Stimulated activated CD4-positive, alpha-beta T cell treated with anti-CD3 and anti-CD28 coated beads, Interleukin-15, amount 100 ng/mL, for 1 hour (primary cell): Measurements from ENCODE around the gene ENO3.

ENCODE experiments used
- DNase-seq, 2 donors: peaks; one replicate each; pipeline ENCODE4 v3.0.0-alpha.2; 2020; ENCODE audit warnings: low read depth in 1 of 2, low spot score in 1 of 2

ENO3 gene

DNA sequence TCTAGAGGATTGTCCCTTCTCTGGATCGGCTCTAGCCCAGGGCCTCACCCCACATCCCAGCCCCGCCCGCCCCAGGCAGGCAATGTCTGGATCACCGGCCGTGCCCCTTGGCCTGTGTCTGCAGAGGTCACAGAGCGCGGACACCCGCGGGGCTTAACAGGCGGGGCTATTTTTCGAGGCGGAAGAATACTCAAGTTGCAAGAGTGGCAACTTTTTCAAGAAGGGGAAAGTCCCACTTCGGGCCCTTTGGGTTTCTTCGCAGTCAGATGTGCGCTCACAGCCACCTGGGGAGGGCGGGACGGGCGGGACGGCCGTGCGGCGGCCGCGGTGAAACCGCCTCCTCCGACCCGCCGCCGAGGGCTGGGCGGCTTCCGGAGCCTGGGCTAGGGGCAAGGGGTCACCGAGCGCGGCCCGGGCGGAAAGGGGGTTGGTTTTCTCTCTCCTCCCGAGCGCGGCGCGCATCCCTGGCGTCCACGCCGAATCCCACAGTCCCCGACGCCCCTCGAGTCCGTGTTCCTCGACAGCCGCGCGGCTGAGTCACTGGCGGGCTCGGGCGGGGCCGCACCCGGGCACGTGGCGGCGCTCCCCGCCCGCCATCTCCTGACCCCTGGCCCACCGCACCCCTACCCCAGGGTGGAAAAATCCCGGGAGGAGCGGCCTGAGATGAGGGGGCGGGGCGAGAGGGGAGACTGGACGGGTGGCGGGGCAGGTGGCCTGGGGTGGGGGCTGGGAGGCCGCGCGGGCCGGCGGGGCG is 1.4 kb upstream of the ENO3 start:
- peak; percentile 57 to 61 for DNase-seq

DNA sequence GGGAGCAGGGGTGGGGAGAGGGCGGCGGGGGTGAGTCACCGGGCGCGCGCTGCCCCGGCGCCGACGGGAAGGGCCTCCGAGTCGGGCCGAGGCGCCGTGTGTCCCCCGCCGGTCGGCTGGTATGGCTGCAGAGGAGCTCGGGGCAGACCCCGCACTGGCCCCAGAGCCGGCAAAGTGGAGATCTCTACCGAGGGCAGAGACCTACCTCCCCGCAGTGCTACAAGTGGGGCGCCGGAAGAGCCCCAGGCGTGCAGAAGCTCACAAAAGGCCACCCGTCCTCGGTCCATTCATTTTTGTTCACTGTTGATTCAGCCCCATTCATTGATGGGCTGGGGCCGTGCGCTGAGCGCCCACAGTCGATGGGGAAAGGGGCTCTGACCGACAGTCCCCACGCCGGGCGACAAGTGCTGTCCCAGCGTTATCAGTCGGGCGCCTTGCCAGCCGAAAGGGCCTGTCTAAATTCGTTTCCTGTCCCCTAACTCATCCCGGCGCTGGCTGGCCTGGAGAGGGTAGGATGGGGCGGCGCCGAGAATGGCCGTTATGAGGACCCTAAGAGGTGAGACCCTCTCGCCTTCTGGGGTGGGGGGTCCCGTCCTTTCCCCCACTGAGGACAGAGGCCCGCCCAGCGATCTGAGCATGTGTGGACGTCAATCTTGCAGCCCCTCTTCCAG is 709 bp upstream of the ENO3 start:
- DNase-seq: peak in 1 of 2 donors; percentile 58

DNA sequence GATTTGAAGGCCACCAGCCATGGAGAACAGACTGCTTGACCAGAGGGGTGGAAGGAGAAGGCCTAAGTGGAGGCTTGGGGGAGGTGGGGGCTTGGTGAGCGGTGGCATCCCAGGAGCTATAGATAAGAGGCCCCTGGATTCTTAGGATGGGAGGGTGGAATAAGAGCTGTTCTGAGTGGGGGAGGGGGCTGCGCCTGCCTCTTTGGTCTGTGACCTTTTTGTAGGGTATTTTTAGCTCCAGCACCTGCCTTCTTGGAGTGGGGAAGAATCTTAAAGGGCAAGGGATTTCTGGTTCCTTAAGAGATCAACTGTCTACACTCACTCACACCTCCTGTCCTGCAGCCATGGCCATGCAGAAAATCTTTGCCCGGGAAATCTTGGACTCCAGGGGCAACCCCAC is 567 bp downstream of the ENO3 start:
- no peak for DNase-seq

DNA sequence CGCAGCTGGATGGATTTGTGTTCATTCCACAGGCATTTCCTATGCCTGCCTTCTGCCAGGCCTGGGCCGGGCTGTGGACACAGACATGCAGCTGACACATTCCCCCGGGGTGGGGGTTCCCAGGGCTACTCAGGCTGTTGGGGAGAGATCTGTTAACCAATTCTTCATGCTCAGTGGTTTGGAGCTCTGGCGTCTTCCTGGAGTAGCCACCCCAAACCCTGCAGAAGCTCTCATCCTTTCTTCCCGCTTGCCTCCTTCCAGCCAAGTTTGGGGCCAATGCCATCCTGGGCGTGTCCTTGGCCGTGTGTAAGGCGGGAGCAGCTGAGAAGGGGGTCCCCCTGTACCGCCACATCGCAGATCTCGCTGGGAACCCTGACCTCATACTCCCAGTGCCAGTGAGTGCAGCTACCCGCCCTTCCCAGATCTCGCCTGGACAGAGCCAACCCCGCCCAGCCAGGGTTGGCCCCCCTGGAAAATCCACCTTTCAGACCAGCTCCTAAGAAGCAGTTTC is 2.6 kb downstream of the ENO3 start:
- DNase-seq: no peak

DNA sequence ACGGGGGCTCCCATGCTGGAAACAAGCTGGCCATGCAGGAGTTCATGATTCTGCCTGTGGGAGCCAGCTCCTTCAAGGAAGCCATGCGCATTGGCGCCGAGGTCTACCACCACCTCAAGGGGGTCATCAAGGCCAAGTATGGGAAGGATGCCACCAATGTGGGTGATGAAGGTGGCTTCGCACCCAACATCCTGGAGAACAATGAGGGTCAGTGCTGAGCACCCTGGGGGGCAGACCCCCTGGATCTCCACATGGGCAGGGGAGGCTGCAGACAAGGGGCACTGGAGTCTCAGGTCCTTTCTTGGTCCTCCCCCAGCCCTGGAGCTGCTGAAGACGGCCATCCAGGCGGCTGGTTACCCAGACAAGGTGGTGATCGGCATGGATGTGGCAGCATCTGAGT is 4.2 kb downstream of the ENO3 start:
- DNase-seq: no peak

DNA sequence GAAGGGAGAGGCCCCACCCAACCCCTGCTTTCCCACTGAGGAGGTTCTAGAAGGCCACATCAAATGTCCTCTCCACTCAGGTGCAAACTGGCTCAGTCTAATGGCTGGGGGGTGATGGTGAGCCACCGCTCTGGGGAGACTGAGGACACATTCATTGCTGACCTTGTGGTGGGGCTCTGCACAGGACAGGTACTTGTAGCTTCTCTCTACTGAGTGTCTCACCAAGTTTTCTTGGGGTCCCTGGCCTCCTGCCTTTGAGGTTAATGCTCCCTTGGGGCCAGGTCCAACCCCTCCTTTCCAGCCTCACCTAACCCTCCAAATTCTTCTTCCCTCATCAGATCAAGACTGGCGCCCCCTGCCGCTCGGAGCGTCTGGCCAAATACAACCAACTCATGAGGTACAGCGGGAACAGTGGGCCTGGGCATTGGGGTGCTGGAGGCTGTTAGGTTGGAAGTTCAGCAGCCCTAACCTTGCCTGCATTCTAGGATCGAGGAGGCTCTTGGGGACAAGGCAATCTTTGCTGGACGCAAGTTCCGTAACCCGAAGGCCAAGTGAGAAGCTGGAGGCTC is 5.7 kb downstream of the ENO3 start:
- DNase-seq: no peak

DNA sequence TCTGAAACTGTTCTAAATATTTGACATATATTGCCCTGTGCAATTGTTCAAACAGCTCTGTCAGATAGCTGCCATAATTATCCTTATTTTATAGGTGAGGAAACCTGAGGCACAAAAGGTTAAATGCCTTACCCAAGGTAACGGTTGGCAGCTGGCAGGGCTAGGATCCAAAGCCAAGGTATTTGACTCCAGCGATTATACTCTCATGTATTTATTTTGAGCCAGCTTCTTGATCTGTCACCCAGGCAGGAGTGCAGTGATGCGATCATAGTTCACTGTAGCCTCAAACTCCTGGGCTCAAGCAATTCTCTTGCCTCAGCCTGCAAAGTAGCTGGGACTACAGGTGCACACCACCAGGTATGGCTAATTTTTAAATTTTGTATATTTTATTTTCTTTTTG is 7.2 kb downstream of the ENO3 start:
- DNase-seq: no peak

DNA sequence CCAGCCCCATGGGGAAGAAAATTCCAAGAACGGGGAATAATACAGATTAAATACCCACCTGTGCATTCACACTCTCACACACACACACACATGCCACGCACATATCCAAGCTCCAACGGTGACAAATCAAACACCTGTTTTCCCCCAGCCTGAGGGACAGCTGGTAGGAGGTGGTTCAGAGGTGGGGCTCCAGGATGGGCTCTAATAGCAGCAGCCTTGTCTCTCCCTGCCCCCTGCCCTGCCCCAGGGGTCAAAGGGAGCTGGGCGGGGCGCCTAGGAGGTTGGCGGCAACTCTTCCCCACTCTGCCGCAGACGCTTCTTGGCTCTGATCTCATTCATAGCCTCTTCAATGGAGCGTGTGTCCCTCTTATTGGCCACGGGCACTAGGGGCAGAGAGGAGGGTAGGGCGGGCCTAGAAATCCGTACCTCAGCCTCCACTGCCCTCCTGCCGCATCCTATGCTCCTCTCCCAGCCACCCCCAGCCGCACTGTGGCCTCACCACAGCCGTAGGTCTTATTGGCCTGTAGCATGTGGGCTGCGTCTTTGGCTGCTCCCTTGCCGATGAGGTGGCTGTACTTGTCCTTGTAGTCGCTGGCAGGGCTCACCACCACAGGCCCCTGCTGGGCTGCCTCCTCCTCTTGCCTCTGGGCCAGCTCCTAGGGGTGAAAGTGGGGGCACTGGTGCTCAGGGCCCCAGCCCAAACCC is 8.5 kb downstream of the ENO3 start:
- no peak for DNase-seq

DNA sequence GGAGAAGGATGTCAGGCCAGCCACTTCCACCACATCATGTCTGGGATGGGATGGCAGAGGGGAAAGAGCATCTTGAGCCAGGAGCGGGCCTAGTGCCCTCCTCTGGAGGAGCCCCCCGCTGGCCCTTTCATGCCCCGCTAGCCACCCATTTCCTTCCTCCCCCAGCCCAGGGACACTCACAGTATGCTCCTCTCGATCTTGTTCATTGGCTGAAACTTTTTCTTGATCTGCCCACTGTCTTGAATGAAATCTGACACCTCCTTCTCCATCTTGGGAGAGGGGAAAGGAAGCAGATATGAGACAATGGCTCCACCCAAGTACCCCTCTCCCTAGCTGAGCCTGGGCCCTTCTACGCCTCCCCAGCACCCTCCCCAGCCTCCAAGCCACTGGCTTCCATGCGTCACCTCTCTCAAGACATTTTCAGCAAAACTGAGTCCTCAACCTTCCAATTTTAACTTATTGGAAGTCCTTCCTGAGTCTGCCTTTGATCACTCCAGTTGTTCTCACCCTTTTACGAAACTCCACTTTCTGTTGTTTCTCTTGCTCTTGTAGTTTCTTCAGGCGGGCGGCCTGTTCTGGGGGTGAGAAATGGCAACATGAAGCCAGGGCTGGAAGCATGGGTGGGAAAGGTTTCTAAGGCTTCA is 9.5 kb downstream of the ENO3 start:
- no peak for DNase-seq

DNA sequence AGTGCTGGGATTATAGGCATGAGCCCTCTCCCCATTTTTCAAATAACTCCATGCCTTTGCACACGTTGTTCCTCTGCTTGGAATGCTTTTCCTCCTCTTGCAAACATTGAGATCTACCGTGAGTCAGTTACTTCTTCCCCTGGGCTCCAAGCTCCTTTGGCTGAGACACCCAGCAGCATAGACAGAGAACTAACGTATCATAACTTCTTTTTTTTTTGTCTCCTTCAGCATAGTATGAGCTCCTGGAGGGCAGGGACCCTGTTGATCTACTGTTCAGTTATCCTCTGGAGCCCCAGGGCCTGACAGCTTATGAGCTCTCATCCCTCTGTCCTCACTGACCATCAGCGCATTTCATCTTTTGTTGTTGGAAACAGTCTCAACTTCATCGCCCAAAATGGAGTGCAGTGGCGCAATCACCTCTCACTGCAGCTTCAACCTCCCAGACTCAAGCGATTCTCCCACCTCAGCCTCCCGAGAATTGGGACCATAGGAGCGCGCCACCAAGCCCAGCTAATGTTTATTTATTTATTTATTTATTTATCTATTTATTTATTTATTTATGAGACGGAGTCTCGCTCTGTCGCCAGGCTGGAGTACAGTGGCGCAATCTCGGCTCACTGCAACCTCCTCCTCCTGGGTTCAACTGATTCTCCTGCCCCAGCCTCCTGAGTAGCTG is 14.5 kb downstream of the ENO3 start:
- DNase-seq: no peak

DNA sequence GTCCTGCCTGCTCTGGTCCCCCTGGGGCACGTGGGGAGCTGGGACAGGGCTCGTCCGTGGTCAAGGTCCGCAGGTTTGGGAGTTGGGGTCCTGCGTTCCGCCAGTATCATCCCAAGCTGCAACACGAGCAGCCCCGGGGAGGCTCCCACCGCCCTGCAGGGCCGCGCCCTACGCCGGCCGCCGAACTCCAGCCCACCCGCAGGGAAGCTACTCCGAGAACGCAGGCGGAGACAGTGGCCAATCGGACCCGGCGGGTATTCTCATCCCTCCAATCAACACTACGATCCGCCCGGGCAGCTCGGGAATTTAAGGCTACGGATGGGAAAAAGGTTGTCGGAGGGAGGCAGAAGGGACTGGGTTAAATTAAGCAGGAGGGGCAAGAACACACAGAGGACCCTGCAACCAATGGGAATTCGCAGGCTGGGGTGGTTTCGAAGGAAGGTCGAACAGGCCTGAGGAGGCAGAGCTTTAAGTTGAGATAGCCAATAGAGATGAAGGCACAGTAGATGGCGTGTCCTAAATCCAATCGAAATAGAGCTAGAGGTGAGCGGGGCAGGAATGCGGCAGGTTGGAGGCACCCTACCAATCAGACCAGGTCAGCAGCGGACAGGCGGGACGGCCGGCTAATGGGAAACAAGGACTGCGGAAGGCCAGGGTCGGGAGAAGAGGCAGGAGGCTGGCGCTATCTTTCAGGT is 16.1 kb downstream of the ENO3 start:
- peak; percentile 75 to 89 for DNase-seq

DNA sequence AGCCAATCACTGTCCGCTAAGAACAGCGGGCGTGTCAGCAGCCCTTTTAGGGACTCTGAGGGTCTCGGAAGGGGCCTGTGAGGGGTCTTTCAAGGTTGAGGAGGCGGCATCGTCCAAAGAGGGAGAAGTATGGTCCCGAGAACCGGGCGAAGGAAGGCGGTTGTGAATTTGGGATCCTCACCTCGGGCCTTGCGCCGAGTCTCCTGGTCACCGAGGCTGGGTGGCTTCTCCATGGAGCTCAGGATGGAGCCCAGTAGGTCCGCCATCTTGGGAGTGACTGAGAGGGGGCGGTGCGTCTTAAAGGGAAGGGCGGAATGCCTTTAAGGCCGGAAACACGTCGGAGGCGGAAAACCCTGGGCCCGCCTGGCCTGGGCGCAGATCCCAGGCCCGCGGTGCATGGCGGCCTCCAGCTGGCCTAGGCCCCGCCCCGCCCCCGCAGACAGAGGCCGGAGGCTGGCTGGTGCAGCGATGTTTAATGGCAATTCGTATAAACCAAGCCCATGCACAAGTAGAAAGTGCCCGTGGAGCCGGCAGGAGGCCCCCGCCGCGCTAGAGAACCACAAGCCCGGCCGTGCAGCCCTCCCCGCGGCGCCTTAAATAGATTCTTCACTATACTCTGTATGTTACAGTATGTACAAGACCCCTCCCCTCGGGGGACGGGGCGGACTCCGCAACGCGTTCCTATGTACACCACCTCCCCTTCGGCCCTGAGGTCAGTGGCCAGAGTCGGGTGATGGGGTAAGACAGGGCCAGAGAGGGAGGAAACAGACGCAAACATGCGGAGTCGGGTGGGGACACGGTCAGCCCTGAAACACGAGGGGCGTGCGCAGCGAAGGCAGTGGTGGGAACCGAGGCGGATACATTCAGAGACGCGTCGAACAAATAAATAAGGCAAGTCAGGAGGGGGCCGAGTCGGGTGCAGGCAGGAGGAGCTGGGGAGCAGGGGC is 16.9 kb downstream of the ENO3 start, which contains the start of gene SPAG7:
TSS of gene SPAG7 (minus strand) at position 279 of the 947 bp plus-strand sequence. CDS start at position 266, 13 bp downstream.
- peak; percentile 86 to 93 for DNase-seq

DNA sequence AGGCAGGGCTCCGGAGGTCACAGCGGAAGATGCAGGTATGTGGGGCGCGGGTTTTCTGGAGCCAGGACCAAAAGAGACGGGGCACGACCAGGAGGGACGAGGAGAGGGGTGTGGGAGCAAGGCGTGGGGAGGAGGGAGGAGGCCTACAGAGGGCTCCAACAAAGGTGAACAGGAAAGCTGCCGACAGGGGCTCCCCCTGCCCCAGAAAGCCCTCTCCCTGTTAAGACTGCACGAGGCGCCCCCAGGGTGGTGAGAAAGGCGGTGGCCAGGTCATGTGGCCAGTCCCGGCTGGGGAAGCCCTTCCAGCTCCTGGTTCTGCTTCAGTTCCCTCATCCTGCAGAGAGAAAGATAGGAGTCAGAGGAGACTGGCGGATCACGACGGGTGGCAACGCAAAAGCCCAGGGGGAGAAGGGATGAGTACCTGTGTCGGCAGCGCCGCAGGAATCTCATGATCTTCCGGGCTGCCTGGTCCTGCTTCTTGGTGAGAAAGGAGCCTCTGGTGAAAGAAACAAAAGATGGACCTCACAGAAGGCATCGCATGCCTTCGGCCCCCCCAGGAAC is 17.6 kb downstream of the ENO3 start:
- DNase-seq: no peak

DNA sequence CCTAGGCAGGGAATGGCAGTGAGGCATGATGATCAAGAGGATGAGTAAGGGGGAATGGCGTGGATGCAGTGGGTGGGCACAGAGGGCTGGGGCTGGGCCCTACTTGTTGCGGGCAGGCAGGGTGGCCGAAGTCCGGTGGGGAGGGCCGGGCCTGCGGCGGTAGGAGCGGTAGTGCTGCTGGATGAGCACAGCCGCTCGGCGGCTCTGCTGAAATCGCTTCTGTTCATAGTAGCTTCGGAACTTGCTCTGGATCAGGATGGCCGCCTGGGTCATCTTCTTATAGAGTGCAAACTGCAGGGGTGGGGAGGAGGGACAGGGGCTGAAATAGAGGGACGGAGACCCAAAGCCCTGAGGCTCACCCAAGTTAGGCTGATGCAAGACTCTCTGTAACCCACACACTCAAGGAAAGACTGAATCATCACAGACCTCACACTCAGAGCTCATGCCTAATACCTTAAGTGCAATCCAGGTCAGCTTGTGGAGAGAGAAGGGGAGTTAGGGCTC is 18.2 kb downstream of the ENO3 start:
- DNase-seq: no peak

DNA sequence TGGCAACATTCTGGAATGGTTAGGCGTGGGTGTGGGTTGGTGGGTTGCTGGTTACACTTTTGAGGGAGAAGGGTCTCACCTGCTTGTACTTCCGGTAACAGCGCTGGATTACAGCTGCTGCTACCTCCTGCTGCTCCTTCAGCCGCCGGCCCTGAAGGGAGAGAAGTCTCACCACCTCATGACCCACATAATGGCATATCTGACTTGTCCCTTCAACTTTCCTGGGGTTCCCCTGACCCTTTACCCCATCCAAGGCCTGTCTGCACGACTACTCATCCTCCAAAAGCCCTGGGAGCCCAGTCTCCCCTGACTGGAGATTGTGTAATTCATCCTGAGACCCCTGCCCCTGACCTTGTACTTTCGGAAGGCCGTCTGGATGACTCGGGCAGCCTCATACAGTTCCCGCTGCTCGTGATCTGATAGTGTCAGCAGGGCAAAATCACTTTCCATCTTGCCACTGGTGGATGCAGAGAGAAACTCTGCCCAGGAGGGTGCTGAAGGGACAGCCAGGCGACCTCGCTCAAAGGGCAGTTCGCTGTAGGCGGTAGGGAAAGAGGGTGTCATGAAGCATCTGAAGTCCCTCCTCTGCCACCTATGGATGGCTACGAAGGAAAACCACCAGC is 18.7 kb downstream of the ENO3 start:
- DNase-seq: no peak

DNA sequence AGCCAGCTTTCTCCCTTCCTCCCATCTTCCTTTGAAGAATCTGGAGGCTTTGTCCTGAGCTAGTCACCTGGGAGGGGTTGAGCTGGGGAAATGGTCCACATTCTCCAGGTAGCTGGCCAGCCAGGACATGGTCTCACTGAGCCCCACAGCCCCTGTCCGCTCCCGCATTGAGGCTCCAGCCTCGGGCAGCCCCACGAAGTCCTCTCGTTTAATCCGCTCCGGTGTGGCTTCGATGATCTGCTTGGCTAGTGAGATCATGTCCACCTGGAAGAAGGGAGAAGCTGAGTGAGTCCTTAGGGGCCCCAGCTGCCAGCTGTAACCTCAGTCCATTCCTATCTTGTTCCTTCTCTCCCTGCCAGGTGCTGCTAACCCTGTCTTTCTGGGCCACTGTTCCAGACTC is 19.4 kb downstream of the ENO3 start:
- DNase-seq: no peak

DNA sequence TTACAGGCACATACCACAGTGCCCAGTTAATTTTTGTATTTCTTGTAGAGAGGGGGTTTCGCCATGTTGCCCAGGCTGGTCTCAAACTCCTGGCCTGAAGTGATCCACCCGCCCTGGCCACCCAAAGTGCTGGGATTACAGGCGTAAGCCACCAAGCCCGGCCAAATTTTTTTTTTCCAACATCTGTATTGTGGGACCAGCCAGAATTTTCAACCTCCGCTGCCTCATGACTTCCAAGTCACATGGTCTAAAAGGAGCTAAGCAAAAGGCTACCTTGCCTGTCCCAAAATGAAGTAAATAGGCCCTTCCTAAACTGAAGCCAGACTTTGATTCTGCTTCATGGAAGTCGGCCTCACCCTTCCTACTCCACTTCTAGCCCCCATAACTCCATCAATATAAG is 20.9 kb downstream of the ENO3 start:
- no peak for DNase-seq

DNA sequence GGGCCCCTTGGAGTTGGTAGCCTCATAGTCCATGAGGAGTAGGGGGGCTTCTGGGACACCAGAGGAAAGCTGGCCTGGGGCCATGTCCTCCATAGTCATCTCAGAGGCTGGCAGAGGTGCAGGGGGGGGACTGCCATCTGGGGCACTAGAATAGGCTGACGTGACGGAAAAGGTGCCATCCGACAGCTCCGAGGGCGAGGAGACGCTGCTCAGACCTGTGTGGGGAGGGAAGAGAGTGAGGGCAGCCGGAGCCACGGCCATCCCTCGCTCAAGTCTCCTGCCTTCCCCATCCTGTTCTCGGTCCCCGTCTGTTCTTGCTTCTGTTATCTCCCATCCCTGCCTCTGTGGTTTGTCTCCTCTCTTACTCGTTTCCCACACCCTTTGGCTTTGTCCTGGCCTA is 21.4 kb downstream of the ENO3 start:
- DNase-seq: no peak
